ENCODE results near the gene UIMC1. TPM values are rescaled to one million over a fixed set of nuclear protein-coding genes. Genes with fewer than 3 reads are reported as not detected.

Gene UIMC1
- total RNA-seq, 2 donors from 2014 or later = 46.6 to 50.8 TPM

DNA sequence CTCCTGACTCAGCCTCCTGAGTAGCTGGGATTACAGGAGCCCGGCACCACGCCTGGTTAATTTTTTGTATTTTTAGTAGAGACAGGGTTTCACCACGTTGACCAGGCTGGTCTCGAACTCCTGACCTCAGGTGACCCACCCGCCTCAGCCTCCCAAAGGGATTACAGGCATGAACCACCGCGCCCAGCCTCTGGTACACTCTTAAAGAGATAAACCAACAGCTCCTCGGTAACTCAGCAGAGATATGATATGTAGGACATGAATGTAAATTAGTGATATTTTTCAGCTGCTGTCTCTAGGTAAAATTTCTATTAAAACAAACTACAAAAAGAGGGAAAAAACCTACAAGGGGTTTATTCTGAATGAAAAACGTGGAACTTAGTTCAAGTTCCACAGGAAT lies 64.6 kb downstream of the UIMC1 start:
- Histone ChIP-seq H3K36me3 (ENCODE audit: control insufficient read depth, insufficient read depth, low read length) (peaks cover 71% of the 10 kb centered on the region), H3K9me3 (ENCODE audit: control insufficient read depth, low read length) (no peaks in the 10 kb centered on the region), H3K27ac (ENCODE audit: low read depth, low read length) (no peak overlapping the region), H3K4me1 (ENCODE audit: control insufficient read depth, insufficient read depth, low read length) (peaks cover 8% of the 10 kb centered on the region), H3K9ac (ENCODE audit: extremely low read depth, low read length, poor library complexity, severe bottlenecking) (no peak overlapping the region), H3K4me3 (ENCODE audit: low read length) (no peak overlapping the region), H3K27me3 (ENCODE audit: control insufficient read depth, insufficient read depth, low read length, poor library complexity, severe bottlenecking) (no peaks in the 10 kb centered on the region)
- TF ChIP-seq, protein P1, sequence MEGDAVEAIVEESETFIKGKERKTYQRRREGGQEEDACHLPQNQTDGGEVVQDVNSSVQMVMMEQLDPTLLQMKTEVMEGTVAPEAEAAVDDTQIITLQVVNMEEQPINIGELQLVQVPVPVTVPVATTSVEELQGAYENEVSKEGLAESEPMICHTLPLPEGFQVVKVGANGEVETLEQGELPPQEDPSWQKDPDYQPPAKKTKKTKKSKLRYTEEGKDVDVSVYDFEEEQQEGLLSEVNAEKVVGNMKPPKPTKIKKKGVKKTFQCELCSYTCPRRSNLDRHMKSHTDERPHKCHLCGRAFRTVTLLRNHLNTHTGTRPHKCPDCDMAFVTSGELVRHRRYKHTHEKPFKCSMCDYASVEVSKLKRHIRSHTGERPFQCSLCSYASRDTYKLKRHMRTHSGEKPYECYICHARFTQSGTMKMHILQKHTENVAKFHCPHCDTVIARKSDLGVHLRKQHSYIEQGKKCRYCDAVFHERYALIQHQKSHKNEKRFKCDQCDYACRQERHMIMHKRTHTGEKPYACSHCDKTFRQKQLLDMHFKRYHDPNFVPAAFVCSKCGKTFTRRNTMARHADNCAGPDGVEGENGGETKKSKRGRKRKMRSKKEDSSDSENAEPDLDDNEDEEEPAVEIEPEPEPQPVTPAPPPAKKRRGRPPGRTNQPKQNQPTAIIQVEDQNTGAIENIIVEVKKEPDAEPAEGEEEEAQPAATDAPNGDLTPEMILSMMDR (conservative IDR thresholded peaks at IDR 0.05) = no peak
- DNase-seq = no peak
- no peaks in the 10 kb centered on the region for H3K27me3 Mint-ChIP-seq (ENCODE audit: insufficient read depth)
- peaks cover 27% of the 10 kb centered on the region for H3K4me1 Mint-ChIP-seq
- H3K36me3 Mint-ChIP-seq (ENCODE audit: low read depth) = peaks cover 47% of the 10 kb centered on the region
- H3K27ac Mint-ChIP-seq = no peak overlapping the region
- no peak overlapping the region for H3K4me3 Mint-ChIP-seq
- H3K9me3 Mint-ChIP-seq = peaks cover 2% of the 10 kb centered on the region
- WGBS, 2 experiments (ENCODE audit: insufficient coverage in 1 of 2, insufficient read length in 1 of 2) = 95 to 96% methylated on average over 8 to 9 of the region's 9 CpGs

DNA sequence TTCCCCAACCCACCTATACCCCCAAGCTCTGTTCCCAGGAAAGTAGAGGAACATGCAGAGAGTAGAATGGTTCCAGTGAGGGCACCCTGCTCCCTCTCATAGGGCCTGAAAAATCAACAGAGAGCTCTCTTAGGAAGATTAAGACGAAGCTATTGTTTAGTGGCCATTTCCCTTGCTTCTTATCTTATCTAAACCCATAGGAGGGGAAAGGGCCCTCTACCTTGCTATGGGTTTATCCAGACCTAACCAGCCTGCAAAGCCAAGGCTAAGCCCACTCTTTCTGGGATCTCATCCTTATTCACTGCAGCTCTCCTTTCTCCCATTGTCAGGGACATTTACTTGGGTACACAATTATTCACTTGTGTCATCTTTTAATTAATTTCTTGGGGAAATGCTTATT lies 68.1 kb downstream of the UIMC1 start:
- Histone ChIP-seq H3K4me3 (ENCODE audit: low read length) (no peak overlapping the region), H3K9ac (ENCODE audit: extremely low read depth, low read length, poor library complexity, severe bottlenecking) (no peak overlapping the region), H3K9me3 (ENCODE audit: control insufficient read depth, low read length) (no peaks in the 10 kb centered on the region), H3K4me1 (ENCODE audit: control insufficient read depth, insufficient read depth, low read length) (peaks cover 16% of the 10 kb centered on the region), H3K36me3 (ENCODE audit: control insufficient read depth, insufficient read depth, low read length) (peaks cover 70% of the 10 kb centered on the region), H3K27me3 (ENCODE audit: control insufficient read depth, insufficient read depth, low read length, poor library complexity, severe bottlenecking) (no peaks in the 10 kb centered on the region), H3K27ac (ENCODE audit: low read depth, low read length) (no peak overlapping the region)
- peak overlapping the region; percentile 22 for H3K4me3 Mint-ChIP-seq
- H3K4me1 Mint-ChIP-seq = peaks cover 24% of the 10 kb centered on the region
- H3K9me3 Mint-ChIP-seq = peaks cover 2% of the 10 kb centered on the region
- H3K27ac Mint-ChIP-seq = peak overlapping the region; percentile 69
- H3K36me3 Mint-ChIP-seq (ENCODE audit: low read depth) = peaks cover 38% of the 10 kb centered on the region
- H3K27me3 Mint-ChIP-seq (ENCODE audit: insufficient read depth) = no peaks in the 10 kb centered on the region
- 14 to 67% methylated on average over 1 of the region's 1 CpG for WGBS, 2 experiments (ENCODE audit: insufficient coverage in 1 of 2, insufficient read length in 1 of 2)
- TF ChIP-seq, protein P1 (conservative IDR thresholded peaks at IDR 0.05) = no peak
- DNase-seq = peak; percentile 57

DNA sequence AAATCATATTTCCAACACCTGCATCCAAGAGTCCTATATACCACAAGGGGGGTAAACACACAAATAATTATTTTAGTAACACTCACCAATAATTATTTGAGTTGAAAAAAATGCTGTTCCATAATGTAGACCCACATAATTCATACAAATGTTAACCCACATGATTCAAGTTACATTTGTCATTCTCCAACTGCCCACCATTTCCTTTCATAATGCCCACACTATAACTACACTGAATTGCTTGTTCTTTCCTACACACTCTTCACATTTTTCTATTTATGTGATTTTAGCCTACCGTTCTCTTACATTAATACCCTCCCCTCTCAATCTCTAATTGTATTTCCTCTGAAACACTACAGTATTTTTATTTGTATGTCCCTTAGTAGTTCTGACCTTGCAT lies 71.6 kb downstream of the UIMC1 start:
- H3K27ac ChIP-seq (ENCODE audit: low read depth, low read length) = no peak overlapping the region
- H3K27me3 Mint-ChIP-seq (ENCODE audit: insufficient read depth) = no peaks in the 10 kb centered on the region
- H3K4me3 ChIP-seq (ENCODE audit: low read length) = no peak overlapping the region
- H3K4me3 Mint-ChIP-seq = no peak overlapping the region
- no peaks in the 10 kb centered on the region for H3K27me3 ChIP-seq (ENCODE audit: control insufficient read depth, insufficient read depth, low read length, poor library complexity, severe bottlenecking)
- WGBS, 2 experiments (ENCODE audit: insufficient coverage in 1 of 2, insufficient read length in 1 of 2) = 59% methylated on average over 1 of the region's 1 CpG; no CpG with 5 or more reads in 1 of the 2 experiments
- no peaks in the 10 kb centered on the region for H3K9me3 ChIP-seq (ENCODE audit: control insufficient read depth, low read length)
- TF ChIP-seq, protein P1 (conservative IDR thresholded peaks at IDR 0.05) = no peak
- no peak overlapping the region for H3K9ac ChIP-seq (ENCODE audit: extremely low read depth, low read length, poor library complexity, severe bottlenecking)
- peaks cover 37% of the 10 kb centered on the region for H3K36me3 Mint-ChIP-seq (ENCODE audit: low read depth)
- H3K27ac Mint-ChIP-seq = no peak overlapping the region
- peaks cover 18% of the 10 kb centered on the region for H3K4me1 Mint-ChIP-seq
- H3K9me3 Mint-ChIP-seq = no peaks in the 10 kb centered on the region
- peaks cover 16% of the 10 kb centered on the region for H3K4me1 ChIP-seq (ENCODE audit: control insufficient read depth, insufficient read depth, low read length)
- DNase-seq = no peak
- peaks cover 71% of the 10 kb centered on the region for H3K36me3 ChIP-seq (ENCODE audit: control insufficient read depth, insufficient read depth, low read length)
